Activated T-cell treated with anti-CD3 and anti-CD28 coated beads for 24 hours (primary cell): ENCODE measurements around the gene TM9SF2.
"Not testable (repeated sequence)": the region's sequence is repeated elsewhere in the genome, so short reads cannot be mapped to it uniquely, and the experiment has no call there.

Experiments used
- DNase-seq: peaks from one replicate; pipeline ENCODE4 v3.0.0-alpha.2; 2020; ENCODE audit warnings: low read depth

The TM9SF2 gene

GRCh38 chr13:99536023-99536422, 34.8 kb downstream of the TM9SF2 start:
- no peak for DNase-seq

- no peak for DNase-seq
Measured at GRCh38 chr13:99540530-99540929, 39.3 kb downstream of the TM9SF2 start.

GRCh38 chr13:99542788-99543406, 41.6 kb downstream of the TM9SF2 start:
- peak; percentile 38 for DNase-seq

GRCh38 chr13:99545361-99545760, 44.1 kb downstream of the TM9SF2 start:
- no peak for DNase-seq

- no peak for DNase-seq
Measured at GRCh38 chr13:99545979-99546378, 44.7 kb downstream of the TM9SF2 start.

- DNase-seq: no peak
Measured at GRCh38 chr13:99546878-99547277, 45.6 kb downstream of the TM9SF2 start.

- DNase-seq: no peak
Measured at GRCh38 chr13:99548448-99548847, 47.2 kb downstream of the TM9SF2 start.

GRCh38 chr13:99553033-99553432, 51.8 kb downstream of the TM9SF2 start:
- no peak for DNase-seq

GRCh38 chr13:99555149-99555548, 53.9 kb downstream of the TM9SF2 start:
- no peak for DNase-seq

GRCh38 chr13:99556867-99557443, 55.7 kb downstream of the TM9SF2 start:
- no peak for DNase-seq

GRCh38 chr13:99558570-99559180, 57.4 kb downstream of the TM9SF2 start:
- no peak for DNase-seq

- no peak for DNase-seq
Measured at GRCh38 chr13:99559560-99559959, 58.3 kb downstream of the TM9SF2 start.

- no peak for DNase-seq
Measured at GRCh38 chr13:99563404-99563803, 62.1 kb downstream of the TM9SF2 start.

- DNase-seq: no peak
Measured at GRCh38 chr13:99564386-99564785, 63.1 kb downstream of the TM9SF2 start.

- no peak for DNase-seq
Measured at GRCh38 chr13:99565478-99566124, 64.3 kb downstream of the TM9SF2 start.

- no peak for DNase-seq
Measured at GRCh38 chr13:99566125-99567083, 65.1 kb downstream of the TM9SF2 start.

- DNase-seq: not testable (repeated sequence)
Measured at GRCh38 chr13:99568901-99569300, 67.6 kb downstream of the TM9SF2 start.

GRCh38 chr13:99572131-99572530, 70.9 kb downstream of the TM9SF2 start:
- no peak for DNase-seq

- no peak for DNase-seq
Measured at GRCh38 chr13:99572921-99573320, 71.6 kb downstream of the TM9SF2 start.

- no peak for DNase-seq
Measured at GRCh38 chr13:99575376-99576120, 74.3 kb downstream of the TM9SF2 start.
